ENCODE results near the gene GMEB2.
A peak's percentile ranks its signal among the peaks of the same experiment; 100 is the strongest.

GMEB2 gene

DNA sequence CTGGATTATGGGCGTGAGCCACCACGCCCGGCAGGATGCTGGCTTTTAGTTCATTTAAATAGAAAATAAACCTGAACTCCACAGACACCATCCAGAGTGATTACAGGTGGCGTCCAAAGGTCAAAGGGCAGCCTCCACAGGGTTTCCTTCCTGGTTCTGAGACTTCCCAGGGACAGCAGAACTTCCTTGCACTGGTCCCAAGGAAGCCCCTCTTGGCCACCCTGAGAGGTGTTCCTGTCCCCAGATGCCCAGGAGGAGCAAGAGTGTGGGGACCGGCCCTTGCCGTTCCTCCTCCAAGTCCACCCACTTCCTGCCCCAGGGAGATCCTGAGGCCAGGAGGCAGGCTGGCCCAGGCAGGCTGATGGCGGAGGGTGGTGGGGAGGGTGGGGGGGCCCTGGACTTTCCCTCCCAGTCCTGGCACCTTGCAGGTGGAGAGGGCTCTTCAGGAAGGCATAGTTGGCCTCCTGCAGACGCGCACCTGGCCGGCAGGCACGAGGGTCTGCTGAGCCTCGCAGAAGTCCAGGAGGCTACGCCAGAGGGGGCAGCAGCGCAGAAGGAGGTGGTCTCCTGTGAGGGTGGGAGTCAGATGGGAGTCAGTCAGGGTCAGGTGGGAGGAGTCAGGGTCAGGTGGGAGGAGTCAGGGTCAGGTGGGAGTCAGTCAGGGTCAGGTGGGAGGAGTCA, 68.0 kb downstream of the GMEB2 start:
- DNase-seq: no peak

DNA sequence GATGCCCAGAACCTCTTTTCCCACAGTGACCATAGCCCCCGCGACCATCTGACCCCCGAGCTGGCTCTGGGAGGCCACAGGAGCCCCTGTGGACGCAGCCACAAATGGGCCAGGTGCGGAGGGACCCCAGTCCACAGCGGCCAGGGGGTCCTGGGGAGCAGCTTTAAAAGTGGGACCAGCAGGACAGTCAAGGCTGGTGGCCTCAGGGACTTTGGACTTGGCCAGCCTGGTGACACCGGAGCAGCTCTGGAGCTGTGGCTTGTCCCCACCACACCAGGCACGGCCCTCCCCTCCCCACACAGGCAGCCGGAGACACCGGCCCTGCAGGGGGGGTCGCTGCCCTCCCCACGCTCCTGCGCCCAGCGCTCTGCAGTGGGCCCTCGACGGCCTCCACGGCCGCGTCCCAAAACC, 69.4 kb downstream of the GMEB2 start:
- DNase-seq: no peak

DNA sequence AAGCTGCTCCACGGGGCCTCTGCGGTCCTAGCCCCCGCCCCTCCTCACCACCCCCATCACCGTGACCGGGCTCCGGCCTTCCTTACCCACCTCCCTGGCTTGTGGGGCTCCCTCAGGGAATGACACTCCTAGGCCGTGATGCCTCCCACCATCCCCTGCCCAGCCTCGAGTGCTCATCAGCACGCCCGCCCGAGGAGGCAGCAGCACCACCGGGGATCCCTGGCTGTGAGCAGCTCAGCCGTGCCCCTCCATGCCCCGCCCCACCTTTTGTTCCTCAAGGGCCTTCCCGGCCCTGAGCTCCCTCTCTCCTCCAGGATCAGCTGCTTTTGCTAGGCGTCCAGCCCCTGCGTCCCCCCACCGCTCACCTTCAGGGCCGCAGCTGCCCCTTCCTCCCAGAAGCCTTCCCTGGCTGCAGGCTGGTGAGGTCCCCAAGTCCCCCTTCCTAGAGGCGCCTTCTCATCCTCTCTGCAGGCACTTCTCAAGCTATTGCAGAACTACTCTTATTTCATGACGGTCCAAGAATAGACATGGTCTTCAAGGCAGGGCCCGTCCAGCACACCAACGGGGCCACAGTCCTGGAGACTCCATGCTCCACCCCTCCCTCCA, 69.9 kb downstream of the GMEB2 start:
- DNase-seq: no peak

DNA sequence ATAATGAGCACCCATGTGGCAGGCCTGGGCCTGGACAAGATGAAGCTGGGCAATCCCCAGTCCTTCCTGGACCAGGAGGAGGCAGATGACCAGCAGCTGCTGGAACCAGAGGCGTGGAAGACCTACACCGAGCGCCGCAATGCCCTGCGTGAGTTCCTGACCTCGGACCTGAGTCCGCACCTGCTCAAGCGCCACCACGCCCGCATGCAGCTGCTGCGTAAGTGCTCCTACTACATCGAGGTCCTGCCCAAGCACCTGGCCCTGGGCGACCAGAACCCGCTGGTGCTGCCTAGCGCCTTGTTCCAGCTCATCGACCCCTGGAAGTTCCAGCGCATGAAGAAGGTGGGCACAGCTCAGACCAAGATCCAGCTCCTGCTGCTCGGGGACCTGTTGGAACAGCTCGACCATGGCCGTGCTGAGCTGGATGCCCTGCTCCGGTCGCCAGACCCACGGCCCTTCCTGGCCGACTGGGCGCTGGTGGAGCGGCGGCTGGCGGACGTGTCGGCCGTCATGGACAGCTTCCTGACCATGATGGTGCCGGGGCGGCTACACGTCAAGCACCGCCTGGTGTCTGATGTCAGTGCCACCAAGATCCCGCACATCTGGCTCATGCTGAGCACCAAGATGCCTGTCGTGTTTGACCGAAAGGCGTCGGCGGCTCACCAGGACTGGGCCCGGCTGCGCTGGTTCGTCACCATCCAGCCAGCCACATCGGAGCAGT, 71.1 kb downstream of the GMEB2 start:
- DNase-seq: no peak

DNA sequence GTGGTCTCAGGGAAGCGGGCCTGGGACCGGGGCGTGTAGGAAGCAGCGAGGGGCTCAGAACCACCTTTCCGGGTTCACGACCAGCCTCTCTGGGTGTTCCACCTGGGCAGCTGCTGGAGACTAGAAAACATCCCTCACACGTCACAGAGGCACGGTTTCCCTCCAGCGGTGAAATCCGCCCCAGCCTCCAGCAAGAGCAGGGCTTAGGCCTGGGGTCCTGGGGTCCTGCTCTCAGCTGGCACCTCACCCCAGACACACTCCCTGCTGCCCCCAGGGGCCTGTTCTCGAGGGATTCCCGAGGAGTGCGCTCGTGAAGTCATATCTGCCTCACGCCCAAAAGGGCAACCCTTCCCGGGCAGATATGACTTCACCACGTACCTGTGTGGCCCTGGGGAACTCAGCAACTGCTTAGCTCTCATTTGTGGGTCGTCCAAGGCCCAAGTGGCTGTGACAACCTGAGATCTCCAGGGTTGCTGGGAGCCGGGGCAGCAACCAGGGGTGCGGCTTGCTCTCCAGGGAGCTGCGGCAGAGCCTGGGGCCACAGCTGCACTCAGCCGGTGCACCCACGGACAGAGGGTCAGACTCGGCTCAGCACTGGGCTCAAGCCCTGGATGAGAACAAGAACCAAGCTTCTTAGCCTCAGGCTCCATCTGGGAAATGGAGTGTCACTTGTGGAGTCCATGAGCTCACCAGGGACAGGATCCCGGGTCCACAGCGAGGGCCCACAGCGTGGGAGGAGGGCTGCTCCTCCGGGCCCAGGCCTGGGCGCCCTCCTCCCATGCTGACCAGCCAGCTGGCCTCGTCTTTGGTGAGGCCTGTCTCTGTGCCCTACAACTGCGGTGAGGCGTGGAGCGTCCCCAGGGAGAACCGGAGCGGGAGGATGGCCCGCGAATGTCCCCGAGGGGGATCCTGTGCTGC, 72.3 kb downstream of the GMEB2 start:
- no peak for DNase-seq

DNA sequence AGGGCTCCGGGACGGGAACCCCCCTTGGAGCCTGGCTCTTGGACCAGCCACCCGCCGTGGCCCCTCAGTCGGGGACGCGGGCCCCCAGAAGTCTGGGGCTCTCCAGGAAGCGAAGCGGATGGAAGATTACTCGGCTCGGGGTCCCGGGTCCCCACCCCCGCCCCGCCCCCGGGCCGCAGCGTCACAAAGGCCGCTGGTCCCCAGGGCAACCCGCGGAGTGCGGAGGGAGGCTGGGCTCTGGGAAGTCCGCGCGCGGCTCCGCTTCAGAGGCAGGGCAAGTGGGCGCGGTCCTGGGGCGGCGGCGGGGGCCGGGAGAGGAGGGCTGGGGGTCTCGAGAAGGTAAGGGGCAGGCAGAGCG, 73.0 kb downstream of the GMEB2 start, which contains the start of gene FNDC11:
TSS of gene FNDC11 (plus strand) at position 227 of the 358 bp plus-strand sequence. CDS start 1,505 bp downstream, outside the sequence.
- peak; percentile 66 for DNase-seq

DNA sequence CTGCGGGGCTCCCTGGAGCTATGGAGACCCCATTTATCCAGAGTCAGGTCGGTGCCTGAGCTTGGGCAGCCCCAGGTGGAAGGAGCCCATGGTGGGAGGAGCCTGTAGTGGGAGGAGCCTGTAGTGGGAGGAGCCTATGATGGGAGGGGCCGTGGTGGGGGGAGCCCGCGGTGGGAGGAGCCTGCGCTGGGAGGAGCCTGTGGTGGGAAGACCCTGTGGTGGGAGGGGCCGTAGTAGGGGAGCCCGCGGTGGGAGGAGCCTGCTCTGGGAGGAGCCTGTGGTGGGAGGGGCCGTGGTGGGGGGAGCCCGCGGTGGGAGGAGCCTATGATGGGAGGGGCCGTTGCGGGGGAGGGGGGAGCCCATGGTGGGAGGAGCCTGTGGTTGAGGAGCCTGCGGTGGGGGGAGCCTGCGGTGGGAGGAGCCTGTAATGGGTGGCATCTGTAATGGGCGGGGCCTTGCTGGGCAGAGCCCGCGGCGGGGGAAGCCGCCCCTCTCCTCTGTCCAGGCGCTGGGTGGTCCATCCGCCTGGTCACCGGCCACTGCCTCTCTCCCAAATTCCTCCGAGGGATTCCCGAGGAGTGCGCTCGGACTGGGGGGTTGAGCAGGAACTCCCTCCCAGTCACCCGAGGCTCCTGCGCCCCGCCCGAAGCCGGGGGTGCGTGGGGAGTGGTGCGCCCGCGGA, 73.5 kb downstream of the GMEB2 start:
- peak; percentile 91 for DNase-seq

DNA sequence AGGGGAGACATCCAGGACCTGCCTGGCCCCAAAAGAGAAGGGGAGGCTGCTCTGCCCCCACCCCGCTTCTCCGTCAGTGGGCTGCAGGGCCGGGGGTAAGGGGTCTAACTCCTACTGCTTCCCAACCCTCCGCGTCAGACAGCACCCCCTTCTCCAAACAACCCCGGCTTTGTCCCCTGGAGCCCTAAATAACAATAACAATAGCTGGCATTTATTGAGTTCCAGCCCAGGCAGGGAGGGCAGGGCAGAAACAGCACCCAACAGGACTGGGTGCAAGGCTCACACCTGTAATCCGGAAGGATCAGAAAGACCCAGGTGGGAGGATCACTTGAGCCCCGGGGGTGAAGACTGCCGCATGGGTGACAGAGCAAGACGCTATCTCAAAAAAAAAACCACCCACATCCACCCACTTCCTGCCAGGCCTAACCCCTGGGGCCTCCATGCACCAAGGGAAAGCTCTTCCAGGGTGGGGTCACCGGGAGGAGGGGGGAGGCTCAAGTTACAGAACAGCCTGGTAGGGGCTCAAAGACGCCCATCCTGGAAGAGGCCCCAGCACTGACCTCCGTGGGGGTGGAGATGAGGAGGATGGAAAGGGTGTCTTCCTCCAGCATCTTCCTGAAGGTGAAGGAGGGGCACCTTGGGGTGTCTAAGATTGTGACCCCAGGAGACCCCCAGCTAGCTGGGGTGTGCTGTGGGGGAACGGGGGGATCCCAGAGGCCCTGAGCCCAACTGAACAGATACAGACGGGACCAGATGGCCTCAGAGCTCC, 74.2 kb downstream of the GMEB2 start:
- DNase-seq: peak; percentile 72

DNA sequence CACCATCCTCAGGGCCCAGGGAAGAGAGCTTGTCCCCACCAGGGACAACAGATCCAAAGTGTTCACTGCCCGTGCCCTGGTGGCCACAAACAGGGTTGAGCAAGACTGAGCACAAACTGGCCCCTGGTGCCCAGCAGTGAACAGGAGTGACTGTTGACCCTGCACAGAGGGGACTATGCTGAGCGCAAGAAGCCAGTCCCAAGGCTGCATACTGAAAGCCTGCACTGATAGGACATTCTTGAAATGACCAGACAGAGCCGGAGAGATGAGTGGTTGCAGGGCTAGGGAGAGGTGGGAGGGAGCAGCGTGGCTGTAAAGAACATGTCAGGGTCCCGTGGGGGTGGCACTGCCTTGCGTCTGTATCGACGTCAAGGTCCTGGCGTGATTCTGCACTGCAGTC, 75.8 kb downstream of the GMEB2 start:
- DNase-seq: no peak

DNA sequence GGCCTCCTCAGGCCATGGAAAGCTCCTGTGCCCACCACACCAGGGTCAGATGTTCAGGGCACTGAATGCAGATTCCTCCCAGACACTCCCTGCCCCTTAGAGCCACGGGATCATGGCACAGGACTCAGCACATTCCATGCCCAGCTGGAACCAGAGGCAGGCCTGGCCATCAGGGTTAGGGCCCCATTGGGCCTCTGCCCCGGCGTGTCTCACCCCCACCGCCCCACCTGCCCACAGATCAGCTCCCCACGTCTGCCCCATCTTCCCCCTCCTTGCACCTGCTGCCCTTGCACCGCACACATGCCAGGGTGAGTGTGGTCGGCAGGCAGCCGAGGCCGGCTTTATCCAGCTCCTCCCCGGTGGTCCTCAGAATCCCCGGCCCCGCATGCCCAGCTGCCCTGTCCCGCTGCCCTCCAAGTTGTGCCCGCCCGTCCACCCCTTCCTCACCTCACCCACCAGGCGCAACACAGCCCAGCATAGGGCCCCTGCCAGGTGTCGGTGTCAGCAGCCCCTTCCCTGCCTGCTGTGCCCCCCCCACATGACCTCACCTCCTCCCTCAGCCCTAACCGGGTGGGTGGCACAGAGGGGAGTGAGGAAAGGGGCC, 77.1 kb downstream of the GMEB2 start:
- no peak for DNase-seq

DNA sequence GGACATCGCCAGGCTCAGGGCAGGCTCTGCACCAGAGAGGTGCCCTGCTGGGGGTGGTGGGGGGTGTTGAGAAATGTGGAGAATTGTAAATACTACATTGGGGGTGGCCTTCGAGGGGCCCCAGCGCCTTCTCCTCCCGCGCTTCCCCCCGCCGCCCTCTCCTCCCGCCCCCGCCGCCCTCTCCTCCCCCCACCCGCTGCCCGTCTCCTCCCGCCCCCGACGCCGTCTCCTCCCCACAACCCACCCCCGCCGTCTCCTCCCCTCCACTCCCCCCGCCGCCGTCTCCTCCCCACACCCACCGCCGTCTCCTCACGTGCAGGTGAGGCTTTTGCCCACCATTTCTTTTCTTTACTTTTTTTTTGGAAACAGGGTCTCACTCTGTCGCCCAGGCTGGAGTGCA, 77.9 kb downstream of the GMEB2 start:
- no peak for DNase-seq

DNA sequence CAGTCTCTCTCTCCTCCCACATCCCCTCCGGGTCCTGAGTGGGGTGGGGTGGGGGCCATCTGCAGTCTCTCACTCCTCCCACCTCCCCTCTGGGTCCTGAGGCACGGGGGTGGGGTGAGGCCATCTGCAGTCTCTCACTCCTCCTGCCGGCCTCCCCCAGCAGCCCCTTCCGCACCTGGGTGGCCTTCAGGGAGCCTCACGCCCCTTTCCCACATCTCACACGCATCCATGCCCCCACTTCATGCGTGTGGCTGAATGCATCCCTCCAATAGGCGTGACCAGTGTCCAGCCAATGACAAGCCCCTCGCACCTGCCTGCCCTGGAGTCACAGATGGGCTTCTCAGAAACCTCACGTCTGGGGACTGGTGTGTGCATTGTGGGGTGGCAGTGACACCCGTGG, 78.4 kb downstream of the GMEB2 start:
- no peak for DNase-seq

DNA sequence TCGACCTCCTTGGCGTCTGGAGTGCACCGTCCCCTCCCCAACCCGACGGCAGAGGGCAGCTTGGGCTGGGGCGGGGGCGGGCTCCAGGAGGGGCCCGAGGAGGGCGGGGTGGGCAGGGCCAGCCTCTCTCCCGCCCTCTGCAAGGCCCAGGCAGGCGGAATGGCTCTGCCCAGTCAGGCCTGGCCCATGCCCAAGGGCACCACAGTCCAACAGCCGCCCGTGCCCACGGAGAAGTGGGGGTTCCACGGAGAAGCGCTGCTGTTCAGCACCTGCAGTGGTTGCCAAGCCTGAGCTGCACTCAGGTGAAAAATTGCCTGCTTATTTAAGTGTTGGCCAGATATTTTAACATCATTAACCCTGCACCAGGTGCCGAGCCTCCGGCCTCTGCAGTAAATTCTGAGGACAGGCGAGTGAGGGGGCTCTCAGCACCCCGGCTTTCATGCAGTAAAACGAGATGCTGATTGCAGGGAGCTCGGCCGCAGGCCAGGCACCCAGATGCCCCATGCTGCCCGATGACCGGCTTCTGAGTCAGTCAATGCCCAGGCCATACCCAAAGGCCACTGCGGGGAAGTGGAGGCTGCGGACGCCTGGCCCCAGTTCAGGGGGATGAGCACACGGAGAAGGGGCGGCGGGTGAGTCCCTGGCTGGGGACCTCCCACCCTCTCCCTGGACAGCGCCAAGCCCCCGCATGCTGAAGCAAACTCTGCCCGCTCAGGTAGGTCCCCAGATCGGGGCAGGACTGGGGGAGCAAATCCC, 79.0 kb downstream of the GMEB2 start, which contains the start of gene SRMS:
TSS of gene SRMS (minus strand) at position 25 of the 756 bp plus-strand sequence. CDS start 286 bp downstream, outside the sequence.
- no peak for DNase-seq

DNA sequence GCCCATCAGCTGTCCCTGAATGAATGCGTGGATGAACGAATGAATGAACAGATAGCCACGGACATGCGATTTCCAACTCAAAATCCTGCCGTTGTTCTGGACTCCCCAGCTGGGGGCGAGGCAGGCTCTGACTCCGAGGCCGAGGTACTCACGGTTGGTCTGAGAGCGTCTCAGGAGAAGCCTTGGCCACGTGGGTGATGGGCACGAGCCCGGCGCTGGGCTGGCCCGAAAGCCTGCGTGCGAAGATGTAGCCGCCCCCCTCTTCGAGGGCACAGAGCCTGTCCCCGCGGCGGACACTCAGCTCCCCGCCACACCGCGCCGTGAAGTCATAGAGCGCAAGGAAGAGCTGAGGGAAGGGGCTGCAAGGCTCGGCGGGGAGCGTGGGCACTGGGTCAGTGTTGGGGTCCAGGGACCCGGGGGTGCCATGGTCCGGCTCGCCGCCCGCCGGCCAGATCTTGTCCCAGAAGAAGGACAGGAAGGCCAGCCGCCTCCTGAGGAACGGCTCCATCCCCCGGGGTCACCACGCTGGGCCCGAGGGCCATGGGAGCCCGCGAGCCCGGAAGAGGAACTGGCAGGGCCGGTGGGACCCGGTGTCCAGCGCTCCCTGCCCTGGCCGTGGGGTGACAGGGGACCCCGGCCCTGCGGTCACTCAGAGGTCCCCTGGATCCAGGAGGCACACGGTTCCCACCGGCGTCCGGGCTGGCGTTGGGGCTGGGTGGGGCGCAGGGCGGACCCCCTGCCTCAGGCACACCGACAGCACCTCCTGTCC, 79.8 kb downstream of the GMEB2 start:
- no peak for DNase-seq

DNA sequence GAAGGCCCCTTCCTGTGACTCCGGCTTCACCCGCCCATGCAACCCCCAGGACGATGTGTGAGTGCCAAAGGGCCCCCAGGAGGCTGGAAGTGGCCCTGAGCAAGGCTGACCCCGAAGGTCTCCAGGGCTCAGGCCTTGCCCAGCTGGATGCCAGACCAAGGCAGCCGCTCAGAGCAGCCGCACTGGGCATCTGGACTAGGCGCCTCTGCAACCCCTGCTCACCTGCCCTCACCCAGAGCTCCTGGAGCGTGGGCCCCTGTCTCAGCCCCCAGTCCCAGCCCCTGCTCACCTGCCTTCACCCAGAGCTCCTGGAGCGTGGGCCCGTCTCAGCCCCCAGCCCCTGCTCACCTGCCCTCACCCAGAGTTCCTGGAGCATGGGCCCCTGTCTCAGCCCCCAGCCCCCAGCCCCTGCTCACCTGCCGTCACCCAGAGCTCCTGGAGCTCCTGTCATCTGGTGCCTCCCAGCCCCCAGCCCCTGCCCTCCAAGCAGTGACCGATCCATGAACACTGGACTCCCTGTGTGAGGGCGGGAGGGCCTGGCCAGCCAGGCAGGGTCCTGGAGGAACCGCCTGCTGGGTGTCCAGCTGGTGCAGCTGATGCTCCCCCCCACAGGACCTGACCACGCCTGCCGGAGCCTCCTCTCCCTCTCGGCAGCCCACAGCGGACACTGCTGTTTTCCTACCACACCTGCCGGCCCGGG, 80.5 kb downstream of the GMEB2 start:
- no peak for DNase-seq

DNA sequence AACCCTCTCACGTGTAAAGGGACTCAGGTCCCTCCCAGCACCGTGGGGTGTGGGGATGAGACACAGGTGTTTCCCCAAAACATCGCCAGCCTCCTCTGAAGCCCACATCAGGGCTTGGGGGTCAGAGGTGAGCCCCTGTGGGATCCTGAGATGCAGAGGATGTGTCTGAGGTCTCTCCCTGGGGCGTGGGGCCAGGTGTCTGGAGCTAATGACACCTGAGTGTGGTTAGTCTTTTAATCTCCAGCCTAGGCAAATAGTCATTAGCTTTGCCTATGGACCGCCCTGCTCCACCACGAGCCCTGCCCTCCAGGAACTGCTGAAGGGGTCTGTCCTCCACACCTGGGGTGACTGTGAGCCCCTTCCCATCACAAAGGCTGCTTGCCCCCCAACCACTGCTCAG, 81.1 kb downstream of the GMEB2 start:
- no peak for DNase-seq

DNA sequence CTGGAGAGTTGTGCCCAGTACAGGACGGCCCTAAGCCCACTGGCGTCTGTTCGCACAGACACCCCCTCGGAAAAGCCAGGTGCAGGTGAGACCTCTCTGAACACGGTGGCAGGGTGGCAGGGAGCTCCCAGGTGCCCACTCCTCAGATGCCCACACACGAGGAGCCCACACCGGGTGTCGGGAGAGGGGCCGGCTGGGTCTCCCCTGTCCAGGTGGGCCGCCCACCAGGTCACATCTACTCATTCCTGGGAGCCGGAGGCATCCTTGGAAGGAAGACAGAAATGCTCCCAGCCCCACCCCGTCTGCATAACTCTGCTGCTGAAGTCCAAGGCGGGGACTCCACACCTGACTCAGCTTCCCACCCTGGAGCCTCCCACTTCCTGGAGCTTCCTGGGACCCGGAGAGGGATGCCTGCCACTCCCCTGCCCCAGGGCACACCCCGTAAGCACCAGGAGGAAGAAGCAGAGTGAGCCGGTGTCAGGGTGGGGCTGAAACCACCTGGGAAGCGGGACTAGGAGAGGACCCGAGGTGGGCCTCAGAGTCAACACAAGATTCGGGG, 81.9 kb downstream of the GMEB2 start:
- DNase-seq: no peak

DNA sequence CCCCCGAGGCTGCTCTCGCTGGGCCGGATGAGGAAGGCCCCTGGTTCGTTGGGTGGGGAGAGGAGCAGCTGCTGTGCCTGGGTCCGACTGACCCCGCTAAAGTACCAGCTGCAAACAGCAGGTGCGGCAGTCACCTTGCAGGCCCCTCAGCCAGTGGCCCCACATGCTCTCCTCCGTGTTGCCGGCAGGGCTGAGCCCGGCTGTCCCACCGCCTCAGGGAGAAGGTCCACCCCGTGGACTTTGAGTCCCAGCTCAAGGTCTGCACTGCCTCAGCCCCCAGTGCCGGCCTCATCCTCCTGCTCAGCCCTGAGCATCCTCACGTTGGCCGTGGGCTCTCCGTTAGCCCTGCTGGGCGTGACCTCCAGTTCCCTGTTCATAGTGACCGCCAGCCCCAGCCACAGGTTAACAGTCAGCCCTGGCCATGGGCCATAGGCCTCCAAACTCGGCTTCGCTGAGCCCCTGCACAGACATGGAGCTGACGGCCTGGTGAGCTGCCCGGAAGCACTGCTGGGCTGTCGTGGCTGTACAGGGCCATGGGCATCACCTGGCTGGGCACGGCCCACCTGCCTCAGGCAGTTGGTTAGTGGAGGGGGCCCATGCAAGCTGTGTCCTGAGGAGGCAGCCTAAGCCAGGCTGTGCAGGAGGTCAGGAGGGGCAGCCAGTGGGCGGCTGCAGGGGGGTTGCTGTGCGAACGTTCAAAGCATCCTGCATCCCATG, 82.5 kb downstream of the GMEB2 start:
- DNase-seq: no peak

Measured in CD4-positive, alpha-beta T cell treated with Interleukin-21 for 1 hour (primary cell).